ENCODE data around the gene MRPL1. TPM values are rescaled to one million over a fixed set of nuclear protein-coding genes. Genes with fewer than 3 reads are reported as not detected.
A peak's percentile ranks its signal among the peaks of the same experiment; 100 is the strongest.

The MRPL1 gene
- total RNA-seq, 2 donors from 2014 or later: 12.2 to 23.4 TPM

DNA sequence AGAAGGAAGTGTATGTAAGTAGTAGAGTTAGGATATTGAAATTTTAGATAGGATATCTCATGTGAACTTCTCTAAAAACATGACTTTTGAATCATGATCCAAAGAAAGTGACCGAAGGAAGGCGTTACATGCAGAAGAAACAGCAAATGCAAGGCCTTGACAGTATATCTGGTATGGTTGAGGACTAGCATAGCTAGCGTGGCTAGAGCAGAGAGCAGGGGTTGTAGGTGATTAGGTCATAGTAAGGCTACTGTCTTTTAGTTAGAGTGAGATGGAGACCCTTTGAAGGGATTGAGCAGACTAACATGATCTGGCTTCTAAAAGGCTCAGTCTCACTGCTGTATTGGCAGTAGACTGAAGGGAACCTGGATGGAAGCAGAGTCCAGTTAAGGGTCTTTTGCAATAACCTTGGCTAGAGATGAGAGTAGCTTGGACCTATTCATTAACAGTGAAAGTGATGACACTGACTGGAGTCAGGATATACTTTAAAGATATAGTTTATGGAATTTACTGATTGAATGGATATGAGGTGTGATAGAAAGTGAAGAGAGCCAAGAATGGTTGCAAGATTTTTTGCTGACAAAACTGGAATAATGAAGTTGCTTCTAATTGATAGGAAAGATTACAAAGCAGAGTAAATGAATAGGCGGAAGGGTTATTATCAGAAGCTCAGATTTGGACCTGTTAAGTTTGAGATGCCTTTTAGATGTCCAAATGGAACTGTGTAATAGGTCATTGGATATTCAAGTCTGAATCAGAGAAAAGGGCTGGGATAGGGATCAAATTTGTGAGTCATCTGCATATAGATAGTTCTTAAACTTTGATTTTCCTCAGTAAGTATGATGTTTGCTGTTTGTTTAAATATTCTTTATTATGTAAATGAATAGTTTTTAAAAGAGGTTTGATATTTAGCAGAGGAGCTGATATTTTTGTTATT is 59.8 kb downstream of the MRPL1 start:
- intact Hi-C loops (cut with DNase I): no loop called here
- no peaks in the 10 kb centered on the region for H3K4me1 ChIP-seq
- TF ChIP-seq POLR2A (IDR thresholded peaks at IDR 0.05): no peak
- TF ChIP-seq, protein P1, sequence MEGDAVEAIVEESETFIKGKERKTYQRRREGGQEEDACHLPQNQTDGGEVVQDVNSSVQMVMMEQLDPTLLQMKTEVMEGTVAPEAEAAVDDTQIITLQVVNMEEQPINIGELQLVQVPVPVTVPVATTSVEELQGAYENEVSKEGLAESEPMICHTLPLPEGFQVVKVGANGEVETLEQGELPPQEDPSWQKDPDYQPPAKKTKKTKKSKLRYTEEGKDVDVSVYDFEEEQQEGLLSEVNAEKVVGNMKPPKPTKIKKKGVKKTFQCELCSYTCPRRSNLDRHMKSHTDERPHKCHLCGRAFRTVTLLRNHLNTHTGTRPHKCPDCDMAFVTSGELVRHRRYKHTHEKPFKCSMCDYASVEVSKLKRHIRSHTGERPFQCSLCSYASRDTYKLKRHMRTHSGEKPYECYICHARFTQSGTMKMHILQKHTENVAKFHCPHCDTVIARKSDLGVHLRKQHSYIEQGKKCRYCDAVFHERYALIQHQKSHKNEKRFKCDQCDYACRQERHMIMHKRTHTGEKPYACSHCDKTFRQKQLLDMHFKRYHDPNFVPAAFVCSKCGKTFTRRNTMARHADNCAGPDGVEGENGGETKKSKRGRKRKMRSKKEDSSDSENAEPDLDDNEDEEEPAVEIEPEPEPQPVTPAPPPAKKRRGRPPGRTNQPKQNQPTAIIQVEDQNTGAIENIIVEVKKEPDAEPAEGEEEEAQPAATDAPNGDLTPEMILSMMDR (IDR thresholded peaks at IDR 0.05): no peak
- 94 to 95% methylated on average over 4 of the region's 4 CpGs for WGBS, 2 donors
- DNase-seq: no peak
- no peaks in the 10 kb centered on the region for H3K9me3 ChIP-seq
- ATAC-seq: no peak
- no peaks in the 10 kb centered on the region for H3K27me3 ChIP-seq
- no peak overlapping the region for H3K4me3 ChIP-seq
- no peak overlapping the region for H3K27ac ChIP-seq
- H3K36me3 ChIP-seq (replicated peaks in 1 of 2; ENCODE audit: insufficient read depth in 1 of 2, low read depth in 2 of 2): no peaks in the 10 kb centered on the region

DNA sequence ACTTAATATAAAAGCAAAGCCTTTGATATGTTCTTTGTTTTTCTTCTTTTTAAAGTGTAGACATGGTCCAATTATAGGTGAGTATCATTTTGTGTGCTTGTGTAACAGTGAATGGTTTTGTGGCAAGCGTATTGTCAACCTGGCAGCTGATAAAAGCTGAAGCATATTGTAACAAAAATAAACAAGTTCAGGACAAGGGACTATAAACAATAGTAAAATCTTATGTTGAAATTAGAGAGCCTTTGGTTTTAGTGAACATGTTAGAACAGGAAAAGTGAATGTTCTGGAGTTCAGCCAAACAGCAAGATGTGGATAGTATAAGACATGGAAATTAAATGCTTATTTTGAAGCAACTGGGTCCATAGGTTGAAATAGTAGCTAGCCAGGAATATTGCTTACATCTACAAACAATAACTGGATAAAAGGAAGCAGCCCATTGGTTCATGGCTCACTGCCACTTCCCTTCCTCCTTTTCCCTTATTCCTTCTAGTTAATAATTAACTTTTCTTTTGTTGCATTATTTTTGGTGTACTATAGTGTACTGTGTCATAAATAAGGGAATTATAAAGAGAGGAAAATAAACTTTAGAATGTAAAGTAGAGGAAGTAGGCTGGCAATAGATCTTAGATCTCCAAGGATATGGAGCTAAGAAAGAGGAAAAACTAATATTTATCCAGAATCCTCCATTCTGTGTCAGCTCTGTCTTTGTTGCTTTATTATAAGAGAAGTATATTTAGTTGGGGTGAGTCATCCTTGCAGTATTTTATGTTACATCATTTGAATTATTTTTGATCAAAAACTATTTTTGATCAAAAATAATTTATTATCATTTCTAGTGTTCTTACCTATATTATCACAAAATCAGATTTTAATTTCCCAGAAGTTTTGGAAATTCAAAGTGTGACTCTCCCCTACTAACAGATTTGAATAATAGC is 65.6 kb downstream of the MRPL1 start:
- Histone ChIP-seq H3K4me3 (no peak overlapping the region), H3K27me3 (no peaks in the 10 kb centered on the region), H3K9me3 (no peaks in the 10 kb centered on the region), H3K27ac (no peak overlapping the region), H3K36me3 (replicated peaks in 1 of 2; ENCODE audit: insufficient read depth in 1 of 2, low read depth in 2 of 2) (no peaks in the 10 kb centered on the region), H3K4me1 (peaks cover 9% of the 10 kb centered on the region)
- TF ChIP-seq, protein P1 (IDR thresholded peaks at IDR 0.05): no peak
- TF ChIP-seq POLR2A (IDR thresholded peaks at IDR 0.05): no peak
- no peak for ATAC-seq
- WGBS, 2 donors: 57 to 69% methylated on average over 1 of the region's 1 CpG
- peak in 3 of 4 donors; percentile 11 to 32 (median 18) for DNase-seq
- intact Hi-C loops (cut with DNase I): no loop called here

DNA sequence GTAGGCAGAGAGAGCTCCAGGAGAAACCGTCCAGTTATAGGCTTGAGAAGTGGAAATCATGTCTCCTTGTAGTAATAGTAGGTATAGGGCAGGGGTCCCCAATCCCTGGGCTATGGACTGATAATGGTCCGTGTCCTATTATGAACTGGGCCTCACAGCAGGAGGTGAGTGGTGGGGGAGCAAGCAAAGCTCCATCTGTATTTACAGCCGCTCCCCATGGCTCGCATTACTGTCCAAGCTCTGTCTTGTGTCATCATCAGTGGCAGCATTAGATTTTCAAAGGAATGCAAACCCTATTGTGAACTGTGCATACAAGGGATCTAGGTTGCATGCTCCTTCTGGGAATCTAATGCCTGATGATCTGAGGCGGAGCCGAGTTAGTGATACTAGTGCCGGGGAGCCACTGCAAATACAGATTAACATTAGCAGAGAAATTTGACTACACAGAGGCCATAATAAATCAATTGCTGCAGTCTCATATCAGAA is 67.6 kb downstream of the MRPL1 start:
- ATAC-seq (no peak), DNase-seq (no peak)
- Histone ChIP-seq H3K9me3 (no peaks in the 10 kb centered on the region), H3K4me3 (no peak overlapping the region), H3K4me1 (peaks cover 9% of the 10 kb centered on the region), H3K27me3 (no peaks in the 10 kb centered on the region), H3K27ac (no peak overlapping the region), H3K36me3 (replicated peaks in 1 of 2; ENCODE audit: insufficient read depth in 1 of 2, low read depth in 2 of 2) (no peaks in the 10 kb centered on the region)
- intact Hi-C loops (cut with DNase I): no loop called here
- TF ChIP-seq, protein P1 (IDR thresholded peaks at IDR 0.05): no peak
- no peak for TF ChIP-seq POLR2A (IDR thresholded peaks at IDR 0.05)
- WGBS, 2 donors: 93 to 98% methylated on average over 4 to 7 of the region's 7 CpGs

DNA sequence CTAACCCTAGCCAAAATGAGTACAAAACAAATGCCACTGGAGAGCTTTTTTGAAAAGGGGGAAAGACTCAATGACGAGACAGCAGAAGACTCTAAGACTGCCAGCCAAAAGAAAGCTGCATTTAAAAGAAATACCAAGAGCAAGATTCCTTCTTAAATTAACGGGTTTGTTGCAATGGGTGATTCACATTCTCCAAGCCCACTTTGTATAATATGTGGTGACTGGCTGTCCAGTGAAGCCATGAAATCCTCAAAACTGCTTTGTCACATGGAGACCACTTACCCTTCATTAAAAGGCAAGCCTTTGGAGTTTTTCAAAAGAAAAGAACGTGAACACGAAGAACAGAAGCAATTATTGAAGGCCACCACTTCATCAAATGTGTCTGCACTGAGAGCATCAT is 68.2 kb downstream of the MRPL1 start:
- DNase-seq (no peak), ATAC-seq (no peak)
- no peaks in the 10 kb centered on the region for H3K36me3 ChIP-seq (replicated peaks in 1 of 2; ENCODE audit: insufficient read depth in 1 of 2, low read depth in 2 of 2)
- TF ChIP-seq, protein P1 (IDR thresholded peaks at IDR 0.05): no peak
- no peak for TF ChIP-seq POLR2A (IDR thresholded peaks at IDR 0.05)
- H3K27ac ChIP-seq: no peak overlapping the region
- H3K4me3 ChIP-seq: no peak overlapping the region
- WGBS, 2 donors: 80 to 91% methylated on average over 4 of the region's 4 CpGs
- intact Hi-C loops (cut with DNase I): no loop called here
- H3K27me3 ChIP-seq: no peaks in the 10 kb centered on the region
- H3K4me1 ChIP-seq: peaks cover 9% of the 10 kb centered on the region
- no peaks in the 10 kb centered on the region for H3K9me3 ChIP-seq

Data from body of pancreas (tissue), 4 donors.